DND-41 (cell line): ENCODE measurements around the gene SLX4IP.

Source experiments
- ATAC-seq: fragments of 200-7000 bp; cut with Tn5 transposase; 3 replicates; pipeline ENCODE4 v1.9.1; 2021; ENCODE audit warnings: low read depth; ENCODE audit not compliant: insufficient read depth
- DNase-seq: peaks from one replicate; pipeline ENCODE4 v3.0.0-alpha.2; 2020
- H2AFZ ChIP-seq: 2 replicates; pipeline ENCODE4 v1.6.0; 2012; ENCODE audit warnings: low read depth, low read length
- H3K27ac ChIP-seq: 2 replicates; pipeline ENCODE4 v1.5.1; 2012; ENCODE audit warnings: low read length, inconsistent platforms
- H3K27me3 ChIP-seq: fragments of 200-600 bp; sonication (generic); 2 replicates; pipeline ENCODE4 v1.6.0; 2012; ENCODE audit warnings: low read length, mild to moderate bottlenecking, inconsistent platforms; ENCODE audit not compliant: insufficient read depth, poor library complexity
- H3K36me3 ChIP-seq: 2 replicates; pipeline ENCODE4 v1.5.1; 2012; ENCODE audit warnings: low read length, inconsistent platforms; ENCODE audit not compliant: insufficient read depth
- H3K4me1 ChIP-seq: 2 replicates; pipeline ENCODE4 v1.5.1; 2012; ENCODE audit warnings: mild to moderate bottlenecking, low read length; ENCODE audit not compliant: insufficient read depth
- H3K4me2 ChIP-seq: 2 replicates; pipeline ENCODE4 v1.6.0; 2012; ENCODE audit warnings: mild to moderate bottlenecking, moderate library complexity, low read length, inconsistent platforms; ENCODE audit not compliant: insufficient read depth
- H3K4me3 ChIP-seq, 2 experiments: fragments of 200-600 bp in 1 of 2; shearing (Covaris generic) in 1 of 2; 2 replicates each; pipeline ENCODE4 v1.5.1; 2012 to 2016; ENCODE audit warnings: inconsistent platforms in 2 of 2, low read length in 2 of 2, mild to moderate bottlenecking in 2 of 2, low read depth in 1 of 2, moderate library complexity in 1 of 2
- H3K79me2 ChIP-seq: 2 replicates; pipeline ENCODE4 v1.6.0; 2012; ENCODE audit warnings: low read length, inconsistent platforms; ENCODE audit not compliant: insufficient read depth
- H3K9ac ChIP-seq: 2 replicates; pipeline ENCODE4 v1.6.0; 2012; ENCODE audit warnings: low read depth, mild to moderate bottlenecking, inconsistent platforms, low read length, moderate library complexity
- H3K9me3 ChIP-seq: 2 replicates; pipeline ENCODE4 v1.5.1; 2012; ENCODE audit warnings: low read length, moderate library complexity, mild to moderate bottlenecking, inconsistent platforms; ENCODE audit not compliant: insufficient read depth, severe bottlenecking
- H4K20me1 ChIP-seq: 2 replicates; pipeline ENCODE4 v1.6.0; 2012; ENCODE audit warnings: low read length; ENCODE audit not compliant: insufficient read depth
- EZH2 ChIP-seq: IDR thresholded peaks from 3 replicates; pipeline ENCODE4 v1.6.1; 2012; ENCODE audit warnings: borderline replicate concordance, low read depth, mild to moderate bottlenecking, moderate library complexity, low read length, inconsistent platforms; ENCODE audit not compliant: severe bottlenecking
- TF ChIP-seq, protein P1 (sequence below): IDR thresholded peaks from 2 replicates; pipeline ENCODE4 v1.5.1; 2012; ENCODE audit warnings: borderline replicate concordance, low read length, moderate library complexity, mild to moderate bottlenecking; ENCODE audit not compliant: poor library complexity, severe bottlenecking; ENCODE audit errors: extremely low read depth

The SLX4IP gene

DNA sequence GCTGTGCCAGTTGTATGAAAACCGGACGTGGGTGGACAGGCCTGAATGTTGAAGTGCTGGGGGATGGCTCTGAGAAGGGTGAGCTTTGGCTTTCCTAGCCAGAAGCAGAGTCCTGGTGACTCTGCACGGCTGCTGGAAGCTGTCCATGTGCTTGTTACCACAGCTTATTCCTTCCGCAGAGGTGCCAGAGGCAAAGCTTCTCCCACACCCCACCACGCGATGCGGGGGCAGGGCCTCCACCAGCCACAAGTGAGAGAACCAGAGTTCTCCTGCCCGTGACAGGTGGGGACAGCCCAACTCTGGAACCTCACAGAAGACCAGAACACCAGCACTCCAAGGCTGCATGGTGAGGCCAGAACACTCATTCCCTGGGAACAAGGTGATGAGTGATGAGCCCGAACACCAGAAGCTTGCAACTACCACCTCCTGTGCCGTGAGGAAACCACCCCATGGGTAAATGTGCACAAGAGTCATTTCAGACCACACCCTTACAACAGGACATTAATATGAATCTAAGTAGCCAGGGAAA is 202.0 kb downstream of the SLX4IP start:
- Histone ChIP-seq H3K9ac (no peak overlapping the region), H3K9me3 (no peaks in the 10 kb centered on the region), H3K79me2 (no peaks in the 10 kb centered on the region), H3K27me3 (no peaks in the 10 kb centered on the region), H3K27ac (no peak overlapping the region), H4K20me1 (no peaks in the 10 kb centered on the region), H3K4me3 (no peak overlapping the region), H3K36me3 (no peaks in the 10 kb centered on the region), H3K4me2 (no peak overlapping the region), H3K4me1 (no peaks in the 10 kb centered on the region), H2AFZ (no peak overlapping the region)
- TF ChIP-seq EZH2: no peak
- TF ChIP-seq, protein P1, sequence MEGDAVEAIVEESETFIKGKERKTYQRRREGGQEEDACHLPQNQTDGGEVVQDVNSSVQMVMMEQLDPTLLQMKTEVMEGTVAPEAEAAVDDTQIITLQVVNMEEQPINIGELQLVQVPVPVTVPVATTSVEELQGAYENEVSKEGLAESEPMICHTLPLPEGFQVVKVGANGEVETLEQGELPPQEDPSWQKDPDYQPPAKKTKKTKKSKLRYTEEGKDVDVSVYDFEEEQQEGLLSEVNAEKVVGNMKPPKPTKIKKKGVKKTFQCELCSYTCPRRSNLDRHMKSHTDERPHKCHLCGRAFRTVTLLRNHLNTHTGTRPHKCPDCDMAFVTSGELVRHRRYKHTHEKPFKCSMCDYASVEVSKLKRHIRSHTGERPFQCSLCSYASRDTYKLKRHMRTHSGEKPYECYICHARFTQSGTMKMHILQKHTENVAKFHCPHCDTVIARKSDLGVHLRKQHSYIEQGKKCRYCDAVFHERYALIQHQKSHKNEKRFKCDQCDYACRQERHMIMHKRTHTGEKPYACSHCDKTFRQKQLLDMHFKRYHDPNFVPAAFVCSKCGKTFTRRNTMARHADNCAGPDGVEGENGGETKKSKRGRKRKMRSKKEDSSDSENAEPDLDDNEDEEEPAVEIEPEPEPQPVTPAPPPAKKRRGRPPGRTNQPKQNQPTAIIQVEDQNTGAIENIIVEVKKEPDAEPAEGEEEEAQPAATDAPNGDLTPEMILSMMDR: no peak
- ATAC-seq: no peak
- DNase-seq: no peak

DNA sequence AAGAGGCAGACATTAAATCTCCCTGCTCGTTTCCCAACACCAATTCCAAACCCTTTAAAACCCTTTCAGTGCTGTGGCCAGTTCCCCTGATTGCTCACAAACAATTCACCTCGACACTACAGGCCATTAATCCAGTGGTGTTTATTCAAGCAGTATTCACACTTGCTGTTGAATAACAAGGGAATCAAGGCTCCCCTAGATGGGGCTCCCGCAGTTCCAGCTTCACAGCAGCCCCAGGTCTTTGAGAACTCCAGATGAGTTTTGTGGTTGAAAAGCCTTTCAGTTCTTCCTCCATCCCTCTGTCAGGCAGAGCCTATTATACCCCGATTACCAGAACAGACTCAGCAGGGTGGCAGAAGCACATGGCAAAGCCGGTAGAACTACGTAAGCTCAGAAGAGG is 202.5 kb downstream of the SLX4IP start:
- H3K4me1 ChIP-seq: no peaks in the 10 kb centered on the region
- no peak overlapping the region for H3K27ac ChIP-seq
- no peaks in the 10 kb centered on the region for H3K27me3 ChIP-seq
- H3K36me3 ChIP-seq: no peaks in the 10 kb centered on the region
- H4K20me1 ChIP-seq: no peaks in the 10 kb centered on the region
- H3K9me3 ChIP-seq: no peaks in the 10 kb centered on the region
- H3K4me3 ChIP-seq: no peak overlapping the region
- TF ChIP-seq EZH2: no peak
- TF ChIP-seq, protein P1: no peak
- H2AFZ ChIP-seq: no peak overlapping the region
- H3K79me2 ChIP-seq: no peaks in the 10 kb centered on the region
- H3K4me2 ChIP-seq: no peak overlapping the region
- H3K9ac ChIP-seq: no peak overlapping the region
- DNase-seq: no peak
- no peak for ATAC-seq

DNA sequence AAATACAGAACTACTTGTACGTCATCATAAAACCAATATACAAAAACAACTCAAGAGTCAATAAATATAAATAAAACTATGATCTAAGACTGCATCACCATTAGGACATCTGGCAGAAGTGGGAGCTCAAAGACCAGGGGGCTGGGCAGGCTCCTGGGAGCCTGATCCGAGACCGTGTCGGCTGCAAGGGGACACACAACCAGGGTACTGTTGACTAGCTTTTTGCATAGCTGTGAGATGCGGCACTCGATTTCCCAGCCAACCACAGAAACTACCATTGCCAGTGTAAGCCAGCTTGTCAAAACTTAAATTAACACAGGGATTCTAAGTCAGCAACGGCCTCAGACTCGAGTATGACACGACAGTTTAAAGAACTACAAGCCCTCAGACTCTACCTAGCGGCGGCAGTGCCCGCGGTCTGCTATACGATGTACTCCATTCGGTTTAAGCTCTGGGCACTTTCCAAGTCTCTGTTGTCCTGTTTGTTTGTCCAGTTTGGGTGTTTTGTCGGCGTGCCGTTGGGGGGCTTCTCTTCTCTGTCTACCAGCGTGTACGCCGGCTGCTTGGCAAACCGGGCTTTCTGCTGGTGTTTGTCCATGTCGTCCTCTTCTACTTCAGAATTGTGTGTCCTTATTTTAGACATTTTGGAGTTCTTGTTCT is 204.1 kb downstream of the SLX4IP start:
- Histone ChIP-seq H3K4me1 (no peaks in the 10 kb centered on the region), H3K36me3 (no peaks in the 10 kb centered on the region), H3K27me3 (no peaks in the 10 kb centered on the region), H3K4me2 (no peak overlapping the region), H2AFZ (no peak overlapping the region), H3K9me3 (no peaks in the 10 kb centered on the region), H3K4me3 (no peak overlapping the region), H4K20me1 (no peaks in the 10 kb centered on the region), H3K79me2 (no peaks in the 10 kb centered on the region), H3K9ac (no peak overlapping the region), H3K27ac (no peak overlapping the region)
- no peak for ATAC-seq
- no peak for DNase-seq
- TF ChIP-seq EZH2: no peak
- TF ChIP-seq, protein P1: no peak
